Peyer's patch (tissue), 4 donors: ENCODE data around the gene NLGN1. TPM values are rescaled to one million over a fixed set of nuclear protein-coding genes. Genes with fewer than 3 reads are reported as not detected.

ENCODE experiments used
- DNase-seq, 3 donors: peaks; one replicate each; pipeline ENCODE4 v3.0.0-alpha.2; 2017 to 2019
- H3K27ac ChIP-seq, 4 donors: fragments of 200-600 bp; sonication (generic); one replicate each; pipeline ENCODE4 v1.5.1; 2016 to 2019
- H3K27me3 ChIP-seq, 2 donors: fragments of 200-600 bp; sonication (generic); one replicate each; pipeline ENCODE4 v1.5.1; 2019
- H3K36me3 ChIP-seq, 3 donors: fragments of 200-600 bp; sonication (generic); one replicate each; pipeline ENCODE4 v1.5.1; 2016 to 2019
- H3K4me1 ChIP-seq, 4 donors: fragments of 200-600 bp; sonication (generic); one replicate each; pipeline ENCODE4 v1.5.1; 2016 to 2019
- H3K4me3 ChIP-seq, 4 donors: fragments of 200-600 bp; sonication (generic); 1 replicate in 3 of 4; 2 replicates in 1 of 4; pipeline ENCODE4 v1.5.1; 2016 to 2019; ENCODE audit warnings: mild to moderate bottlenecking in 1 of 4
- H3K9me3 ChIP-seq, 4 donors: fragments of 200-600 bp; sonication (generic); one replicate each; pipeline ENCODE4 v1.5.1; 2016 to 2019; ENCODE audit warnings: mild to moderate bottlenecking in 1 of 4
- POLR2A ChIP-seq, 2 donors: fragments of 450-650 bp; IDR thresholded peaks; one replicate each; pipeline ENCODE4 v1.5.1; 2017; ENCODE audit warnings: antibody characterized with exemption in 2 of 2, mild to moderate bottlenecking in 2 of 2, moderate library complexity in 2 of 2
- total RNA-seq, 4 donors: library from RNA; depleted of rRNA; stranded (reverse); fragments of >200 nt; gene quantifications; one replicate each; pipeline ENCODE4 v1.1.0, GENCODE V29; 2016
- TF ChIP-seq, protein P1 (sequence below), 6 experiments: fragments of 450-650 bp in 4 of 6; fragments of 200-600 bp in 2 of 6; sonication (generic) in 1 of 6; IDR thresholded peaks; one replicate each; pipeline ENCODE4 v1.5.1; 2017 to 2019; ENCODE audit warnings: antibody characterized with exemption in 6 of 6, mild to moderate bottlenecking in 3 of 6, moderate library complexity in 1 of 6

NLGN1 gene
- total RNA-seq, 4 donors from 2014 or later: 0.18 to 3.3 (median 1.3) TPM

DNA sequence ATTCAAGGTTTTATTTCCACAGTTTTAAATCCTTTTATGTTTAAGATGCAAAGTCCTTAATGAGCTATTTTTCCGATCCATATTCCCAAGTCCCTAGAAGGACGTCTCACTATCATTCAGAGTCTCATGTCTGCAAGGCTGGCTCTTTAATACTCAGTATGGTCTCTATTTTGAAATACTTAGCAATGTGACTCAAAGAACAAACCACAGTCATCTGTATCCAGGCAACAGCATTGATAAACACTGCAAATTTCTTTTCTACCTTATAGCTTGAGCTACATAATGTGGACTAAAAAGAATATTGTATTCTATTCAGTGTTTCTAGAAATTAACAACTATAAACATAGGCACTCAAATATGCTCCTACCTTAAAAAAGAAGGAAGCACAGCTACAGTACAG, 873.3 kb downstream of the NLGN1 start:
- Histone ChIP-seq H3K36me3 (no peaks in the 10 kb centered on the region), H3K27me3 (no peaks in the 10 kb centered on the region), H3K4me1 (no peaks in the 10 kb centered on the region), H3K9me3 (no peaks in the 10 kb centered on the region), H3K27ac (no peak overlapping the region), H3K4me3 (no peak overlapping the region)
- TF ChIP-seq, protein P1, sequence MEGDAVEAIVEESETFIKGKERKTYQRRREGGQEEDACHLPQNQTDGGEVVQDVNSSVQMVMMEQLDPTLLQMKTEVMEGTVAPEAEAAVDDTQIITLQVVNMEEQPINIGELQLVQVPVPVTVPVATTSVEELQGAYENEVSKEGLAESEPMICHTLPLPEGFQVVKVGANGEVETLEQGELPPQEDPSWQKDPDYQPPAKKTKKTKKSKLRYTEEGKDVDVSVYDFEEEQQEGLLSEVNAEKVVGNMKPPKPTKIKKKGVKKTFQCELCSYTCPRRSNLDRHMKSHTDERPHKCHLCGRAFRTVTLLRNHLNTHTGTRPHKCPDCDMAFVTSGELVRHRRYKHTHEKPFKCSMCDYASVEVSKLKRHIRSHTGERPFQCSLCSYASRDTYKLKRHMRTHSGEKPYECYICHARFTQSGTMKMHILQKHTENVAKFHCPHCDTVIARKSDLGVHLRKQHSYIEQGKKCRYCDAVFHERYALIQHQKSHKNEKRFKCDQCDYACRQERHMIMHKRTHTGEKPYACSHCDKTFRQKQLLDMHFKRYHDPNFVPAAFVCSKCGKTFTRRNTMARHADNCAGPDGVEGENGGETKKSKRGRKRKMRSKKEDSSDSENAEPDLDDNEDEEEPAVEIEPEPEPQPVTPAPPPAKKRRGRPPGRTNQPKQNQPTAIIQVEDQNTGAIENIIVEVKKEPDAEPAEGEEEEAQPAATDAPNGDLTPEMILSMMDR (IDR thresholded peaks at IDR 0.05): no peak
- TF ChIP-seq POLR2A (IDR thresholded peaks at IDR 0.05): no peak
- no peak for DNase-seq

- H3K4me3 ChIP-seq: no peak overlapping the region
- H3K27me3 ChIP-seq: no peaks in the 10 kb centered on the region
- H3K27ac ChIP-seq: no peak overlapping the region
- no peaks in the 10 kb centered on the region for H3K36me3 ChIP-seq
- no peak for TF ChIP-seq POLR2A (IDR thresholded peaks at IDR 0.05)
- TF ChIP-seq, protein P1 (IDR thresholded peaks at IDR 0.05): no peak
- no peak for DNase-seq
- no peaks in the 10 kb centered on the region for H3K4me1 ChIP-seq
- H3K9me3 ChIP-seq: no peaks in the 10 kb centered on the region
These were observed 877.8 kb downstream of the NLGN1 start for GRCh38 chr3:174275336-174275735.

DNA sequence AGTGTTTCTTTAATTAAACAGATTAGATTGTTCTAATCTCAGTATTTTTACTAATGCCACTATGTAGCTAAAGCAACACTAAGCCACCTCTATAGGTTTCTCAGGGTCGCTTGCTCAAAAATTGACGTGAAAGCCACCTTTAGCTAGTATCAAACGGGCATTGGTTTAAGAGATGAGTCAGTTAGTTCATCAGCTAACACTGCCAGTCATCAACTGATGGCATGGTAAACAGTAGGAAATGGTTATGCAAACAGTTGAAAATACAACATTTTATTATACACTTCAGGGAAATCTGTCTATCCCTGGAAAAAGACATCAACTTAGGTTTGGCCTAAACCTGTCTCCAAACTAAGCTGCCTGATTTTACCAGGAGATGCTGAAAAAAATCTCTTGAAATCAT, 879.3 kb downstream of the NLGN1 start:
- no peaks in the 10 kb centered on the region for H3K4me1 ChIP-seq
- no peaks in the 10 kb centered on the region for H3K27me3 ChIP-seq
- TF ChIP-seq POLR2A (IDR thresholded peaks at IDR 0.05): no peak
- TF ChIP-seq, protein P1 (IDR thresholded peaks at IDR 0.05): no peak
- H3K4me3 ChIP-seq: no peak overlapping the region
- no peaks in the 10 kb centered on the region for H3K36me3 ChIP-seq
- no peak for DNase-seq
- H3K27ac ChIP-seq: no peak overlapping the region
- no peaks in the 10 kb centered on the region for H3K9me3 ChIP-seq

DNA sequence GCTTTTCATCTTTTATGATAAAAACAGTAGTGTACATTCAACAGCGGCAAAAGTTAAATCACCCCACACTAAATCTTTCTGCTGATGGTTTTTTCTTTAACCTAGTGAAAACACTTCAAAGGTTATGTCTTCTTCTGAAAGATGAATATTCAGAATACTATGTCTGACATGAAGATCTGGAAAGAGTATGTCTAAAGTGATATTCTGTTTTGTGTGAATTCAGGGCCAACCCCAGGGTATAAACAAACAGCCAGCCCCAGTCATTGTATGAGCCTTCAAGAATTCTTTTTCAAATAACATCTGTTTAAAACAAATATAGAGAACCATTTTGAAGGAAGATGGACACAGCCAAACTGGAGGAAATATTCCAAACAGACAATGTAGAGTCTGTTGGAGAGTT, 880.5 kb downstream of the NLGN1 start:
- Histone ChIP-seq H3K27me3 (no peaks in the 10 kb centered on the region), H3K9me3 (no peaks in the 10 kb centered on the region), H3K4me1 (no peaks in the 10 kb centered on the region), H3K36me3 (no peaks in the 10 kb centered on the region), H3K4me3 (no peak overlapping the region), H3K27ac (no peak overlapping the region)
- DNase-seq: no peak
- no peak for TF ChIP-seq POLR2A (IDR thresholded peaks at IDR 0.05)
- TF ChIP-seq, protein P1 (IDR thresholded peaks at IDR 0.05): no peak

DNA sequence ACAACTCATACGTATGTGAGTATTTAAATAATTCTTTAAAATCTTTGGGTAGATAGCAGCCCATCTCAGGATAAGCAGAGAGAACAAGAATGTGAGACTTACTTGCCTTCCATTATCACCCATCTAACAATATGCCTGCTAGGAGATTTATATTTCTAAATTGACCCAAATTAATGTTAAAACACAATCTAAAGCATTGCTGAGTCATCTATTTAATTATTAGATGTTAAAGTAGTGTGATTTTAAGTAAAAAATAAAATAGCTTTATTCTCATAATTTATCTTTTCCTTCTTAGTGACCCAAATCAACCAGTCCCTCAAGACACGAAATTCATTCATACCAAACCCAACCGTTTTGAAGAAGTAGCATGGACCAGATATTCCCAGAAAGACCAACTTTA, 882.6 kb downstream of the NLGN1 start:
- Histone ChIP-seq H3K9me3 (no peaks in the 10 kb centered on the region), H3K27me3 (no peaks in the 10 kb centered on the region), H3K4me3 (no peak overlapping the region), H3K27ac (no peak overlapping the region), H3K4me1 (no peaks in the 10 kb centered on the region), H3K36me3 (no peaks in the 10 kb centered on the region)
- TF ChIP-seq POLR2A (IDR thresholded peaks at IDR 0.05): no peak
- TF ChIP-seq, protein P1 (IDR thresholded peaks at IDR 0.05): no peak
- DNase-seq: no peak

DNA sequence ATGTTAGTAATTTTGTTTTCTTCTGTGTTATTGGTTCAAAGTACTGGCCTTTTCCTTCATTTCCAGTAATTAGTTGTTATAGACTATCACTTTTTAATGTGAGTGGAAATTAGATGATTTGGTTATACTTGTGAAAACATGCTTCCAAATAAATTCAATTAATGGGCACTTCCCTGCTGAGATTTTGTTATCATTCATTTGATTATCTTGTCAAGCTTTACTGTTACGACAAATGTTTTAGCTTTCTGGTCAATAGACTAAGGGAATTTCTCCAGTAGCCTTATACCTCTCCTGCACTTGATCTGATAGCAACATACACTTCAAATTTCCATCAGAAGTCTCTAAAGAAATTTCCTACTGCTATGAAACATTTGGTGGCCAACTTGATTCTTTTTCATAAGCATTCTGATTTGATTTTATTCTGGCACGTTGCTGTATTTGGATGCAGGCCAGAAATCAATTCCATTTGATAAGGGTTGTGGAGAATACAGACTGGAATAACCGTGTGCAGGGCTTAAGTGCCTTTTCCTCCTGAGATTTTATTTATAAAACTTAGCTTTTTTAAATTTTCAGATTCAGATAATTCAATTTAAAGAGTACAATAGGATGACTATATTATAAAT, 887.8 kb downstream of the NLGN1 start:
- TF ChIP-seq, protein P1 (IDR thresholded peaks at IDR 0.05): no peak
- TF ChIP-seq POLR2A (IDR thresholded peaks at IDR 0.05): no peak

More for the DNA sequence above, 887.8 kb downstream of the NLGN1 start:
- Histone ChIP-seq H3K27me3 (no peaks in the 10 kb centered on the region), H3K4me3 (no peak overlapping the region), H3K36me3 (no peaks in the 10 kb centered on the region), H3K4me1 (no peaks in the 10 kb centered on the region), H3K27ac (no peak overlapping the region), H3K9me3 (no peaks in the 10 kb centered on the region)
- DNase-seq: no peak
